OCI-LY7 (cell line): ENCODE measurements around the gene MYBBP1A.

ENCODE experiments used
- EZH2phosphoT487 ChIP-seq: fragments of 200-600 bp; sonication (generic); IDR thresholded peaks from 2 replicates; pipeline ENCODE4 v1.6.1; 2018; ENCODE audit warnings: low read depth, borderline replicate concordance, mild to moderate bottlenecking, mixed run types, antibody characterized with exemption, low read length, moderate library complexity, mixed read lengths
- TF ChIP-seq, protein P1 (sequence below): fragments of 200-600 bp; sonication (generic); conservative IDR thresholded peaks from 2 replicates; pipeline ENCODE4 v1.5.1; 2014; ENCODE audit warnings: mild to moderate bottlenecking, antibody characterized with exemption, low read length, moderate library complexity, mixed read lengths

DNA sequence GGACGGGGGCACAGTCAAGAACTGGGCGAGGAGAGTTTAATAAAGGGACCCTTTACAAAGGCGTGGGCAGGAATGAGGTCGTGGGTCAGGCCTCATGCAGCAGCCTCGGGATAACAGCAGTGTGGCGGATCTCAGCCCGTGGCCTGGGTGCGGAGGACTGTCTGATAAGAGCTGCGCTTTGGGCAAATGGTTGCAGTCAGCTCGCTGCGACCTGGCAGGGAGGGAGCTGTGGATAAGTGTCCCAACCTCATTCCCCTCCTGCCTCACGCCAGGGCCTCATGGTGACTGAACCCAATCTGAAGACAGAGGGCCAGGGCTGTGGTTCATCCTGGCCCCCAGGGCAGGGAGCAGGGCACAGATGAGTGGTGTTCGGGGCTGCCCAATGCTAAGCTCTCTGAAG, 42.8 kb upstream of the MYBBP1A start:
- TF ChIP-seq, protein P1, sequence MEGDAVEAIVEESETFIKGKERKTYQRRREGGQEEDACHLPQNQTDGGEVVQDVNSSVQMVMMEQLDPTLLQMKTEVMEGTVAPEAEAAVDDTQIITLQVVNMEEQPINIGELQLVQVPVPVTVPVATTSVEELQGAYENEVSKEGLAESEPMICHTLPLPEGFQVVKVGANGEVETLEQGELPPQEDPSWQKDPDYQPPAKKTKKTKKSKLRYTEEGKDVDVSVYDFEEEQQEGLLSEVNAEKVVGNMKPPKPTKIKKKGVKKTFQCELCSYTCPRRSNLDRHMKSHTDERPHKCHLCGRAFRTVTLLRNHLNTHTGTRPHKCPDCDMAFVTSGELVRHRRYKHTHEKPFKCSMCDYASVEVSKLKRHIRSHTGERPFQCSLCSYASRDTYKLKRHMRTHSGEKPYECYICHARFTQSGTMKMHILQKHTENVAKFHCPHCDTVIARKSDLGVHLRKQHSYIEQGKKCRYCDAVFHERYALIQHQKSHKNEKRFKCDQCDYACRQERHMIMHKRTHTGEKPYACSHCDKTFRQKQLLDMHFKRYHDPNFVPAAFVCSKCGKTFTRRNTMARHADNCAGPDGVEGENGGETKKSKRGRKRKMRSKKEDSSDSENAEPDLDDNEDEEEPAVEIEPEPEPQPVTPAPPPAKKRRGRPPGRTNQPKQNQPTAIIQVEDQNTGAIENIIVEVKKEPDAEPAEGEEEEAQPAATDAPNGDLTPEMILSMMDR, result no peak
- TF ChIP-seq EZH2phosphoT487, result no peak
